Dermis microvascular lymphatic vessel endothelial cell (primary cell): ENCODE measurements around the gene WNT3A. TPM values are rescaled to one million over a fixed set of nuclear protein-coding genes. Genes with fewer than 3 reads are reported as not detected.

Source experiments
- DNase-seq, 2 donors: peaks; one replicate each; pipeline versions ENCODE4 v3.0.0 to v3.0.0-alpha.2; 2010; ENCODE audit warnings: low read depth in 2 of 2
- total RNA-seq: library from RNA; depleted of rRNA; stranded (reverse); fragments of >200 nt; gene quantifications from 2 replicates; pipeline ENCODE4 v1.2.1, GENCODE V29; 2014

The WNT3A gene
- total RNA-seq, 1 donor from 2014 or later, result not detected

GRCh38 chr1:228031276-228031995, 24.6 kb downstream of the WNT3A start:
- DNase-seq, result no peak

- no peak for DNase-seq
These were observed 25.2 kb downstream of the WNT3A start for GRCh38 chr1:228032041-228032440.

GRCh38 chr1:228033376-228033775, 26.6 kb downstream of the WNT3A start:
- no peak for DNase-seq

GRCh38 chr1:228034954-228035837, 28.4 kb downstream of the WNT3A start:
- no peak for DNase-seq

- DNase-seq, result no peak
These were observed 29.0 kb downstream of the WNT3A start for GRCh38 chr1:228035844-228036243.

GRCh38 chr1:228036701-228037231, 30.0 kb downstream of the WNT3A start:
- no peak for DNase-seq

GRCh38 chr1:228037401-228038386, 30.9 kb downstream of the WNT3A start:
- DNase-seq, result peak; percentile 10 to 54

GRCh38 chr1:228038387-228039005, 31.7 kb downstream of the WNT3A start:
- no peak for DNase-seq

GRCh38 chr1:228039006-228039903, 32.5 kb downstream of the WNT3A start:
- no peak for DNase-seq

GRCh38 chr1:228039986-228040385, 33.2 kb downstream of the WNT3A start:
- no peak for DNase-seq

- no peak for DNase-seq
These were observed 34.5 kb downstream of the WNT3A start for GRCh38 chr1:228041316-228041715.

- DNase-seq, result no peak
These were observed 35.7 kb downstream of the WNT3A start for GRCh38 chr1:228042508-228042907.

GRCh38 chr1:228043281-228043848, 36.6 kb downstream of the WNT3A start:
- no peak for DNase-seq

- DNase-seq, result no peak
These were observed 38.2 kb downstream of the WNT3A start for GRCh38 chr1:228044961-228045360.

GRCh38 chr1:228045405-228045804, 38.6 kb downstream of the WNT3A start:
- no peak for DNase-seq

- DNase-seq, result no peak
These were observed 39.1 kb downstream of the WNT3A start for GRCh38 chr1:228045871-228046270.

GRCh38 chr1:228046421-228047182, 39.8 kb downstream of the WNT3A start:
- no peak for DNase-seq

- no peak for DNase-seq
These were observed 40.3 kb downstream of the WNT3A start for GRCh38 chr1:228047183-228047466.

- no peak for DNase-seq
These were observed 41.3 kb downstream of the WNT3A start for GRCh38 chr1:228048120-228048519.
